ENCODE measurements around the gene PPT1. TPM values are rescaled to one million over a fixed set of nuclear protein-coding genes. Genes with fewer than 3 reads are reported as not detected.

Gene PPT1
- total and polyA plus RNA-seq, 2 of the 13 experiments (the other 11 are each of a cell fraction or from before 2014, with no cell fraction given) = 129 TPM

- TF ChIP-seq PBX3 (CRISPR knock-in tag; IDR thresholded peaks at IDR 0.05; ENCODE audit: borderline replicate concordance) (no peak), ZFY (CRISPR knock-in tag; IDR thresholded peaks at IDR 0.05) (no peak), ZNF543 (CRISPR knock-in tag; IDR thresholded peaks at IDR 0.05) (no peak), HOXA3 (CRISPR knock-in tag; IDR thresholded peaks at IDR 0.05) (no peak), SMAD9 (CRISPR knock-in tag; IDR thresholded peaks at IDR 0.05) (no peak), ZNF235 (CRISPR knock-in tag; IDR thresholded peaks at IDR 0.05; ENCODE audit: borderline replicate concordance) (no peak), RBM22 (optimal IDR thresholded peaks at IDR 0.05; ENCODE audit: low read length) (no peak), ZBTB2 (CRISPR knock-in tag; IDR thresholded peaks at IDR 0.05; ENCODE audit: low read depth) (no peak), SALL2 (CRISPR knock-in tag; IDR thresholded peaks at IDR 0.05) (no peak), KLF6 (CRISPR knock-in tag; IDR thresholded peaks at IDR 0.05) (no peak), REST (IDR thresholded peaks at IDR 0.05; ENCODE audit: borderline replicate concordance in 1 of 2, low read depth in 1 of 2, low read length in 2 of 2) (no peak), SKI (IDR thresholded peaks at IDR 0.05; ENCODE audit: partially characterized antibody) (no peak), FOXA1 (IDR thresholded peaks at IDR 0.05) (no peak), FOXA1 (CRISPR knock-in tag; IDR thresholded peaks at IDR 0.05) (peak; percentile 80), ZBTB46 (CRISPR knock-in tag; IDR thresholded peaks at IDR 0.05; ENCODE audit: borderline replicate concordance) (no peak), RARA (CRISPR knock-in tag; IDR thresholded peaks at IDR 0.05) (peak; percentile 21; the same call in 1 of the 2 replicates), SIX1 (CRISPR knock-in tag; IDR thresholded peaks at IDR 0.05; ENCODE audit: borderline replicate concordance) (no peak), RELA (CRISPR knock-in tag; IDR thresholded peaks at IDR 0.05) (no peak), ZNF589 (CRISPR knock-in tag; conservative IDR thresholded peaks at IDR 0.05) (no peak), ZNF414 (CRISPR knock-in tag; IDR thresholded peaks at IDR 0.05) (no peak), HMG20A (CRISPR knock-in tag; IDR thresholded peaks at IDR 0.05; ENCODE audit: borderline replicate concordance) (no peak; the same call in 1 of the 2 replicates)
Observed at GRCh38 chr1:40058453-40059337, 38.4 kb downstream of the PPT1 start (continued).
